ENCODE data around the gene MACROD2.

MACROD2 gene

DNA sequence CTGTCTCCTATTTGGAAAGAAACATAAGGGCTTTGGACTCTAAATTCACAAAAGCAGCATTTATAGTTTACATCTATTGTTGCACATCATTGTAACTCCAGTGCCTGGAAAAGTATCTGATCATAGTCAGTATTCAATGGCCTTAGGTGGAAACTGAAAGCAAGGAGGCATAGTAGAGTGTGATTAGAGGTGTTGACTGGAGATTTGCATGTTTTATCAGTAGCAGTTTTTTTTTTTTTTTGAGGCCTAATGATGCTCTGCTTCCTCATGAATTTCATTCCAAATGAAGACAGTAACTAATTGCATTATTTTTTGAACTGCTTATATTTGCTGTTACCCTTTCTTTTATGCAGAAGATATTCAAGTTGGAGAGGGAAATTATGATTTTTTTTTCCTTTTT lies 555.3 kb downstream of the MACROD2 start:
- no peak for DNase-seq

DNA sequence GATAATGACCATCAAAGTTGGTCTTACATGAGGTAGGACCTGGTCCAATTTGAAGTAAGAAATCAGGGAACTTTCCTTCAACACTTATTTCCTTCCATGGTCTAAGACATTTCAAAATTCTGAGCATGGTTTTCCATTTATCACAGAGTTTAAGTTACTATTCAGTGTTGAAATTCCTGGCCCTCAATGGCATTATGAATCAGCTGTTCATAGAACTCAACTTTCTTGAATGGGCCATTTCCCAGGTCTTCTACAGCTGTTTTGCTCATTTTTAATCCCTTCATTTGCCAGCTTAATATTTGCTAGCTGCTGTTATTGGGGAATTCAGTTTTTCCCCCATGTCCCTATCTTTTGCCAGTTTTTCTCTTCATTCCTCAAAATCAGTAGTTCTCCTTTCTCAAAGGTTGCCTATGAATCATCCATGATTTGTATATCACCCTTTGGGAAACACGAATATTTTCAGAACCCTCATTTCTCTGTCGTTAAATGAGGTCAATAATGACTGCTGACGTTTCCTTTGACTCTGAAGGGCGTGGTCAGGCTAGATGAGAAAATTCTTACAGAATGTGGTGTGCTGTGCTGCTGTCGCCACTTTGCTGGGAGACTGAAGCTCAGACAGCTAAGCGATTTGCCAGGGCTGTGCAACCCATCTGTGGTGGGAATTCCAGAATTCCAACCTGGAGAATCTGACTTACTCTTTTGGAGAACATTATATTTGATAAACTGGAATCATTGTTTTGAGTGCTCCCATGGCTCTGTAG lies 558.6 kb downstream of the MACROD2 start:
- DNase-seq: no peak

- DNase-seq: no peak
Measured at GRCh38 chr20:14555676-14556075, 560.4 kb downstream of the MACROD2 start.

GRCh38 chr20:14556206-14556605 lies 560.9 kb downstream of the MACROD2 start:
- no peak for DNase-seq

- no peak for DNase-seq
Measured at GRCh38 chr20:14559612-14560011, 564.3 kb downstream of the MACROD2 start.

DNA sequence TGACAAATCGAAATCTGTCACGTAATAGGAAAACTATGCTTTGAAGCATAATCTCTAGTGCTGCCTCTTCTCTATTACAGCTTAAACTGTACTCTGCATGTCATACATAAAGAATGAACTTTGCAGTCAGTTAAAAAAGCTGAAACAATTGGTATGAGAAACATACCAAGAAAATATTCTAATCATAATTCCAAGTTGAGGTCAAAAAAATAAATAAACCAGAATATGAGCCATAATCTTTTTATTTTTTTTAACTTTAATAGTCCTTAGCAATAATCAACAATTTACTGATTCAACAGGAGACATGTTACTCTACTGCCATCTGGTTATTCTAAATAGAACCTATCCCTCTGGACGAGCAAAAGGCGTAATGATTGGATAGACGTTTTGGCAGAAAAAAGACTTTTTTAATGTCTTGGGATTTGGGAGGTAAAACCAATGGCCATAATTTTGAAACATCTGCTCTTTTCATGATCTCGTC lies 566.5 kb downstream of the MACROD2 start:
- DNase-seq: no peak

DNA sequence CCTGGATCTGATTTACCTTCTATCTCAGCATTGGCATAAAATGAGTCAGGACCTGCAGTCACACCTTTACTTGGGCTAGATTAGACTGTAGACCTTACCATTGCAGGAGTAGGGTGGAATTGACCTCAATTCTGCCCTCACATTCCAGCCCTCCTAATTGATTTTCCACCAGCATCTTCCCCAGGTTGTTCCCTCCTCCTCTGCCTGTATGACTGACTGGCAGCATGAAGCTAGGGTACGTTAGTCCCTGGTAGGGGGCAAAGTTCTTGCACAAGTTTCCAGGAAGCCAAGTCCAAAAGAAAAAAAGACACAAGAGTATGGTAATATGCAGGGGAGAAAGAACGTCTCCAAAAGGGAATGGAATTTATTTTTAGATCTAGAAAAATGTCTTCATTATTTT lies 567.7 kb downstream of the MACROD2 start:
- DNase-seq: no peak

- DNase-seq: no peak
Measured at GRCh38 chr20:14566505-14566904, 571.2 kb downstream of the MACROD2 start.

DNA sequence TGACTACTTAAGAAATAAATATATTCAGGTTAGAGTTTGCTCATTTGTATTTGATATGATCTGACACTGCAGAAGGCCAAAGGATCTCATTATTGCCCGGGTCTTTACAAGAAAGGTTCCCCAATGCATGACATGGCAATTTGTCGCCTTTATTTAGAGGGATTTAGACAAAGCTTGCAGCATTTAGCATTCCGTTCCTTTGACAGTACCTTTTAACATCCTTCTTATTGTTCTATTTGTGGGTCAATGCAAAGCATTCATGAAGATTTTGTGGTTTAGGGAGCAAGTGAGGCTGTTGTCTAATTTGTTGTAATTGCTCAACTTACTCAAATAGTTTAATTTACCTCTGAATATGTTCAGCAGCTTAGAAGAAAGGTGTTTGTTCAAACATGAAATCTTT lies 572.9 kb downstream of the MACROD2 start:
- peak; percentile 5 to 18 for DNase-seq

DNA sequence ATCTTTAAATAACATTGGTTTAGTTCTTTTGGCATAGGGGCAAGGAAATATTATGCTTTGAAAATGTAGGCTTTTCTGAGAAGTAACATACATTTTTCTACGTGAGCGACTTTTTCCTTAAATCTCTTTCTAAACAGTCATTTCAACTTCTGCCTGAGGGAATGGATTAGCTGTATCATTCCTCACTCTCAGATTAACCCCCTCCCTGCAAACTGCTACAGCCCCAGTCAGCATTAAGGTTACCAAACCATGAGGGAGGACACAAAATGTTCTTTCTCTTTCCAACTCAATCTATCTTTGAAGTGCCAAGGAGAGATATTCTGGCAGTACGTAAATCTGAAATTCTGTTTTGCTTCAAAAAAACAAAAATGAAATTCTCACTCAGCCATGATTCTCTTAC lies 573.4 kb downstream of the MACROD2 start:
- DNase-seq: no peak

DNA sequence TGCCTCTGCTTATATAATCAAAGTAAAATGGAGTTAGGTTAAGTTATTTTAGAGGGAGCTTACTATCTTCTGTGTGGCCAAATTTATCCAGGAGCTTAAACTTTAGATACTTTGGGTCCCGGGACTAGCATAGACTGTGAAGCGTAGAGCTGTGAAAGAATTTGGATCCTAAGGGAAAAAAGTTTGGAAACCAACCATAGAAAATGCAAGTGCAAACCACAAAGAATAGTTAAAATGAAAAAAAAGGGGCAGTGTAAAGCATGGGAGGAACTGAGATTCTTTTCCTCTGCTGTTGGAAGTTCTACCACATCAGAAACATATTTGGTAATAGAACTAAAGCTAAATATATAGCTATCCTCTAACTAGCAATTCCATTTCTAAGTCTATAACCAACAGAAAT lies 574.3 kb downstream of the MACROD2 start:
- no peak for DNase-seq

- DNase-seq: no peak
Measured at GRCh38 chr20:14570811-14571210, 575.5 kb downstream of the MACROD2 start.

- DNase-seq: no peak
Measured at GRCh38 chr20:14573676-14574075, 578.4 kb downstream of the MACROD2 start.

- DNase-seq: no peak
Measured at GRCh38 chr20:14576196-14576877, 581.0 kb downstream of the MACROD2 start.

DNA sequence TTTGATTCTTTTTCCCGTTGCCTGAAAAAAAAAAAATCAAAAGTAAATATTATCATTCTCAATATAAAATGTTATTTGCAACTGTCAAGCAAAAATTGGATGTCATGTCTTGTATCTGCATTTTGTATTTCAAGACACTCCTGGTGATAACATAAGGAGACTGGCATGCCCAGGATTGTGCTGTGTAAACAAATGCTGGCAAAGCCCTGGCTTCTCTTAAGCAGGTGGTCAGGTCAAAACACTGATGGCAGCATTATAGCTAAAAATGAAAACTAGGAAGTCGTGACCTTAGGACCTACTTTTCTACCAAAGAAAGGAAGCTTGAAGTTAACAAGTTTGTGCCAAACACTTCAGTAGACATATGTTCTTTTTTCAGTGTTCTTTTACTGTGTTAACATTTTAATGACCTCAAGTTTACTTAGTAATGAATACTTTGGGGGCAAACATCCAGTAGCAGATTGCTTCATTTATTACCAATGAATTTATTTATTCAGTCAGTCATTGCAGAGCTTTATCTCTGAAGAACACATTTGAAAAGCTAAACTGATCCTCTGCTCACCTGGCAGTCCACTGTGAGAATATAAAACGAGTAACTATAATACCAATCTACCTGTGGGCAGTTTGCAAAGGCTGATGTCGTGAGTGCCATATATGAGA lies 585.2 kb downstream of the MACROD2 start:
- DNase-seq: peak in 1 of 2 experiments; percentile 42

DNA sequence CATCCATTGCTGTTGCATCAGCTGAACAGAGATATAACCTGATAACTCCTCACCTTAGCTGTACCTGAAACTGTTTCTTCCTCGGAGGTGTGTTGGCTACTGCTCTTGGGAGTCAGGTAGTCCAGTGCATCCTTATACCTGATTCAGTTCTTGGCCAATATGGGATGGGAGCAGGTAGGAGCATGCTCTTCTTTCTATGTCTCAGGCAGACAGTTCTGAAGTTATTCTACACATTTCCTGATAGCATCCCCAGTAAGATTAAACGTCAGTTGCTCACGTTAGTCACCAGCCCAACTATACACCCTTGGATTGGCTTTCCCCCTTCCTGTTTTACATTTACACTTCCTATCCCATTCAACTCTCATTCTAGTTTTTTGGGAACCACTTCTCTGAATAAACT lies 586.4 kb downstream of the MACROD2 start:
- DNase-seq: no peak

GRCh38 chr20:14582855-14583254 lies 587.5 kb downstream of the MACROD2 start:
- DNase-seq: no peak

DNA sequence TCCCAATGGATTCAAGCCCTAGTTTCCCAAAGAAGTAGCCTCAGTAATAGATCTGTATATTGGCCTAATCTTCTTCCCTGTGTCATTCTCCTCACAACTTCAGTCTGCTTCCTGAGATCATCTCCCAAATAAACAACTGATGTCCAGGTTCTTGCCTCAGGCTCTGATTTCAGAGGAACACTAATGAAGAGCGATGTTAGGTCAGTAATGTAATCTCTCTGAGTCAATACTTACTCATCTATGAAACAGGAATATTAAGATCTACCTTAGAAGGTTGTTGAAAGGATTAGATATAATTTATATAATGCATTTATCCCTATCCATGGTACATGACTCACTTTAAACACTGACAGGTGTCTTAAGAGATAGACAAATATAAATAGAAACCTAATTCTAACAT lies 588.1 kb downstream of the MACROD2 start:
- DNase-seq: peak in 1 of 2 experiments; percentile 35

DNA sequence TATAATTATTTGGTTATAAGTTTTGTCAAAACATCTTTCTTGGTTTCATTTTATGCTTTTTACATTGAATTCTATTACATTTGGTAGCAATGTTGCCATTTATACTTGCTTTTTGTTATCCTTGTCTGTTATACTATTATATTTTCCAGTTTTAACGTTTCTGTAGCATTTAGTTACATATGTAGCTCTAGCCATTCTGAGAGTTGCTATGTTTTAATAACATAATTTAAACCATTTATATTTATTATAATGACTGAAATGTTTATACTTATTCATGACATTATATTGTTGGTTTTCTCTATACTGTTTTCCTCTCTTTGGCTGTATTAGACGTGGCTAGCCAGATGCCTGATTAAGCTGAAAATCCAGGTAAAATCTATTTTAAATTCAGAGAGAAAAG lies 594.1 kb downstream of the MACROD2 start:
- DNase-seq: no peak

DNA sequence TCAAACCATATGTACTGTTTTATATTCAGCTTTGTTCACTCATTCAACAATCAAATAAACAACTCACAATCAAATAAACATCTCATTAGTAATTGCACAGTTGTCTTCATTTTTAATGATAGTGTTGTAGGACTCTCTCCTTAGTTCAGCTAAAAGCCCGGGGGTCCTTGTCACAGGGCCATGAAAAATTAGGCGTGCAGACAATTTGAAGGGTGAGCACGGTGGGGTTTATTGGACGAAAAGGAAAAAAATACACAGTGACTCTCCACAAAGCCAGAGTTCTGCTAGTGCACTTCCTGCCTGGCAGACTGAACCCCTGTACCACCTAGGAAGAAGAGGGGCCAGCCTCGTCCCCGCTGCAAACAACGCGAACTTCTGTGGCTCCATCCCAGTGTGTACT lies 599.7 kb downstream of the MACROD2 start:
- DNase-seq: peak in 1 of 2 experiments; percentile 40

DNA sequence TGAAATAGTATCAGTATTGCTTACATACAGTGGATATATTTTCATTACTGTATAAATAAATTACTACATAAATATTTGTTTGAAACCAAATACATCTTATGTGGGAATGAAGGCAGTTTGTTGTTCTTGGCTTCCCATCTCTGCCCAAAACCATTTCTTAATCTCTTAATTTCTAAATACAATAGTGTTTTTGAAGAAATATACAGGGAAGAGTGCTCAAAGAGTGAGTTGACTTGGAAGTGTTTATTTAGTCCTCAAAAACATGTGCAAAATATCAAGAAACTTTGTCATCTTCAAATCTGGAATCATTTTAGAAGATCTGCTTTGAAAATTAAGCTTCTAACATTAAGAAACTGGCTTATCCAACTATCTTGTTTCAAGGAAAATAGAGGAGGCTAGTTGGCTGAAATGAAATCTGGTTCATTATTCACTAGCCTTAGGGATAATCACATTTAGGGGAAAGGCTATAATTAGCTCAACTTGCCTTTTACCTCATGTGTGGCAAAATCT lies 601.9 kb downstream of the MACROD2 start:
- peak in 1 of 2 experiments; percentile 19 for DNase-seq

GRCh38 chr20:14599613-14600012 lies 604.3 kb downstream of the MACROD2 start:
- no peak for DNase-seq

DNA sequence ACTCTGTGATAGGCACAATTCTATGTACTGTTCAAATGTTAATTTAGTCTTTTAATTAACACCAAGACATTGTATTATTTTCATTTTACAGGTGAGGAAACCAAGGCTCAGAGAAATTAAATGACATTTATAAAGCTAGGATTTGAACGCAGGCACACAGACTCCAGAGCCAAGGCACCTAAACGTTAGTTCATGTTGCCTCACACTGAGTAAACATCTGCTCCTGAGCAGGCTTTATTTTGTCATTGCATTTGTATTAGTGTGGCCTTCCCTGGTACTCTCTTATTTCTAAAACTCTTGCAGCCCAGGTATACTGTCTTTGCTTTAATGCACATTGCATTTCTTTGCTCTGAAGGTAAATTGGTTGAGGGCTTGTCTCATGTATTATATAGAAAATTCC lies 605.2 kb downstream of the MACROD2 start:
- no peak for DNase-seq

GRCh38 chr20:14604143-14604542 lies 608.8 kb downstream of the MACROD2 start:
- no peak for DNase-seq
